PC-3 (cell line): ENCODE data around the gene CEL. TPM values are rescaled to one million over a fixed set of nuclear protein-coding genes. Genes with fewer than 3 reads are reported as not detected.
A peak's percentile ranks its signal among the peaks of the same experiment; 100 is the strongest.

Experiments
- ATAC-seq: fragments of 200-7000 bp; cut with Tn5 transposase; 2 replicates; pipeline ENCODE4 v1.9.1; 2020; ENCODE audit warnings: mild to moderate bottlenecking, moderate library complexity
- BruUV-seq: library from RNA; stranded (reverse); fragments of 400-500 nt; replicated peaks from 2 replicates; lab custom pipeline; 2021; lab: Mats Ljungman, UMichigan
- CTCF ChIA-PET: fragments of 300-600 bp; sonication (Branson Sonifier 250); formaldehyde crosslinking; loops from one replicate; lab custom pipeline; 2022; ENCODE audit warnings: antibody characterized with exemption; lab: Charles Lee
- POLR2A ChIA-PET: fragments of 300-600 bp; sonication (Branson Sonifier 250); formaldehyde crosslinking; loops from one replicate; lab custom pipeline; 2022; ENCODE audit warnings: antibody characterized with exemption; ENCODE audit not compliant: unreplicated experiment; lab: Charles Lee
- DNase-seq: peaks from one replicate; pipeline ENCODE4 v3.0.0-alpha.2; 2015
- H2AFZ ChIP-seq: fragments of 300-600 bp; sonication (generic); 2 replicates; pipeline ENCODE4 v1.6.0; 2016; ENCODE audit warnings: antibody characterized with exemption, low read length
- H3F3A ChIP-seq: fragments of 300-600 bp; sonication (generic); one replicate; pipeline ENCODE4 v1.6.0; 2017; ENCODE audit warnings: antibody characterized with exemption, low read length, control low read depth, mild to moderate bottlenecking; ENCODE audit not compliant: unreplicated experiment
- H3K27ac ChIP-seq: fragments of 300-600 bp; sonication (generic); 2 replicates; pipeline ENCODE4 v1.5.1; 2016; ENCODE audit warnings: mild to moderate bottlenecking, low read length
- H3K27me3 ChIP-seq: fragments of 300-600 bp; sonication (generic); 2 replicates; pipeline ENCODE4 v1.6.1; 2016; ENCODE audit warnings: low read length, mixed read lengths
- H3K36me3 ChIP-seq: fragments of 300-600 bp; sonication (generic); 2 replicates; pipeline ENCODE4 v1.6.1; 2016; ENCODE audit warnings: low read depth, mixed run types, low read length, mixed read lengths
- H3K4me1 ChIP-seq: fragments of 300-600 bp; sonication (generic); 2 replicates; pipeline ENCODE4 v1.5.1; 2016; ENCODE audit warnings: low read length; ENCODE audit not compliant: insufficient read depth
- H3K4me2 ChIP-seq: fragments of 300-600 bp; sonication (generic); 2 replicates; pipeline ENCODE4 v1.6.0; 2016; ENCODE audit warnings: low read length
- H3K4me3 ChIP-seq: fragments of 300-600 bp; sonication (generic); 2 replicates; pipeline ENCODE4 v1.5.1; 2016; ENCODE audit warnings: mild to moderate bottlenecking, low read length, mixed read lengths
- H3K79me2 ChIP-seq: fragments of 300-600 bp; sonication (generic); 2 replicates; pipeline ENCODE4 v1.6.1; 2017; ENCODE audit warnings: low read length, mixed read lengths
- H3K9ac ChIP-seq: fragments of 300-600 bp; sonication (generic); 2 replicates; pipeline ENCODE4 v1.6.0; 2016; ENCODE audit warnings: mild to moderate bottlenecking, low read length
- H3K9me2 ChIP-seq: fragments of 300-600 bp; sonication (generic); replicated peaks from 2 replicates; pipeline ENCODE4 v1.6.1; 2016; ENCODE audit warnings: mixed run types, low read length, mixed read lengths
- H3K9me3 ChIP-seq: fragments of 300-600 bp; sonication (generic); 2 replicates; pipeline ENCODE4 v1.6.1; 2016; ENCODE audit warnings: low read length, mixed read lengths
- H4K20me1 ChIP-seq: fragments of 300-600 bp; sonication (generic); 2 replicates; pipeline ENCODE4 v1.6.1; 2016; ENCODE audit warnings: low read length, mixed read lengths
- CTCF ChIP-seq: fragments of 300-600 bp; sonication (generic); conservative IDR thresholded peaks from 2 replicates; pipeline ENCODE4 v1.5.1; 2017; ENCODE audit warnings: antibody characterized with exemption, low read depth, mild to moderate bottlenecking, low read length
- EZH2 ChIP-seq: fragments of 300-600 bp; sonication (generic); IDR thresholded peaks from one replicate; pipeline ENCODE4 v1.6.1; 2017; ENCODE audit warnings: antibody characterized with exemption, mild to moderate bottlenecking, low read length; ENCODE audit not compliant: unreplicated experiment
- EZH2phosphoT487 ChIP-seq: fragments of 300-600 bp; sonication (generic); IDR thresholded peaks from 2 replicates; pipeline ENCODE4 v1.6.1; 2018; ENCODE audit warnings: mild to moderate bottlenecking, antibody characterized with exemption, low read length, borderline replicate concordance
- intact Hi-C: fragments of 100-400 bp; cut with micrococcal nuclease; formaldehyde crosslinking; loops from 2 replicates; pipeline ENCODE4 v1.9.0; 2023
- total RNA-seq: library from RNA; depleted of rRNA; stranded (reverse); fragments of >200 nt; gene quantifications from 2 replicates; pipeline ENCODE4 v1.2.3, GENCODE V29; 2014

The CEL gene
- total RNA-seq, 1 experiment from 2014 or later = 0.47 TPM

GRCh38 chr9:133031130-133031422 is 30.7 kb upstream of the CEL start:
- H3F3A ChIP-seq = no peaks in the 10 kb centered on the region
- peak overlapping the region; percentile 88 for H2AFZ ChIP-seq
- intact Hi-C loops = loop anchor here (2.0 kb wide), 1 partner anchor 118 kb away; no protein-coding TSS in a partner anchor
- BruUV-seq = no TSS peak
- ATAC-seq (no peak), DNase-seq (no peak)
- H3K27ac ChIP-seq = peak overlapping the region; percentile 41; the same call in 1 of the 2 replicates
- peak overlapping the region; percentile 85 for H3K4me2 ChIP-seq
- H3K4me3 ChIP-seq = peak overlapping the region; percentile 99
- H3K9me2 ChIP-seq = no peaks in the 10 kb centered on the region
- peaks cover under 1% of the 10 kb centered on the region; the same call in 1 of the 2 replicates for H4K20me1 ChIP-seq
- POLR2A ChIA-PET = no interaction called here
- no peaks in the 10 kb centered on the region for H3K9me3 ChIP-seq
- peak overlapping the region; percentile 96 for H3K9ac ChIP-seq
- H3K27me3 ChIP-seq = no peaks in the 10 kb centered on the region
- peaks cover 12% of the 10 kb centered on the region for H3K4me1 ChIP-seq
- CTCF ChIA-PET = interaction anchor here (1.4 kb wide), 1 partner anchor 9 kb away, joined by 9 read pairs; no protein-coding TSS in a partner anchor
- no peaks in the 10 kb centered on the region for H3K36me3 ChIP-seq
- peaks cover 62% of the 10 kb centered on the region for H3K79me2 ChIP-seq
- TF ChIP-seq EZH2 (no peak), CTCF (no peak), EZH2phosphoT487 (no peak)

- H3K79me2 ChIP-seq = peaks cover 66% of the 10 kb centered on the region
- H3K4me3 ChIP-seq = peak overlapping the region; percentile 99
- no peaks in the 10 kb centered on the region for H3K36me3 ChIP-seq
- H3K27me3 ChIP-seq = no peaks in the 10 kb centered on the region
- peak overlapping the region; percentile 96 for H3K9ac ChIP-seq
- ATAC-seq (no peak), DNase-seq (peak; percentile 39)
- intact Hi-C loops = loop anchor here (2.0 kb wide), 1 partner anchor 117 kb away; no protein-coding TSS in a partner anchor
- H3K4me2 ChIP-seq = peak overlapping the region; percentile 85
- peaks cover 12% of the 10 kb centered on the region for H3K4me1 ChIP-seq
- CTCF ChIA-PET = interaction anchor here (1.4 kb wide), 1 partner anchor 10 kb away, joined by 9 read pairs; no protein-coding TSS in a partner anchor
- POLR2A ChIA-PET = interaction anchor here (0.6 kb wide), 1 partner anchor 102 kb away, joined by 3 read pairs; no protein-coding TSS in a partner anchor
- H3K9me2 ChIP-seq = no peaks in the 10 kb centered on the region
- H2AFZ ChIP-seq = no peak overlapping the region
- no peaks in the 10 kb centered on the region for H3F3A ChIP-seq
- no peak for TF ChIP-seq EZH2
- TF ChIP-seq CTCF = no peak
- TF ChIP-seq EZH2phosphoT487 = no peak
- H3K9me3 ChIP-seq = no peaks in the 10 kb centered on the region
- no TSS peak for BruUV-seq
- H3K27ac ChIP-seq = no peak overlapping the region
- peaks cover 5% of the 10 kb centered on the region; the same call in 1 of the 2 replicates for H4K20me1 ChIP-seq
Observed at GRCh38 chr9:133031496-133031911, 30.3 kb upstream of the CEL start.

GRCh38 chr9:133032171-133032570 is 29.6 kb upstream of the CEL start:
- ATAC-seq = no peak
- Histone ChIP-seq H3K9ac (no peak overlapping the region), H4K20me1 (peaks cover 8% of the 10 kb centered on the region; the same call in 1 of the 2 replicates), H3F3A (no peaks in the 10 kb centered on the region), H3K9me2 (no peaks in the 10 kb centered on the region), H3K27ac (no peak overlapping the region), H3K9me3 (no peaks in the 10 kb centered on the region), H3K4me3 (peak overlapping the region; percentile 99; the same call in 1 of the 2 replicates), H3K79me2 (peaks cover 73% of the 10 kb centered on the region), H3K36me3 (no peaks in the 10 kb centered on the region), H3K27me3 (no peaks in the 10 kb centered on the region), H3K4me1 (peaks cover 12% of the 10 kb centered on the region), H2AFZ (no peak overlapping the region), H3K4me2 (peak overlapping the region; percentile 85)
- BruUV-seq = no TSS peak
- no peak for TF ChIP-seq EZH2phosphoT487
- TF ChIP-seq EZH2 = no peak
- TF ChIP-seq CTCF = no peak
- no peak for DNase-seq
- intact Hi-C loops = no loop called here
- CTCF ChIA-PET = no interaction called here
- POLR2A ChIA-PET = interaction anchor here (0.6 kb wide), 1 partner anchor 102 kb away, joined by 3 read pairs; no protein-coding TSS in a partner anchor
